Brain microvascular endothelial cell (primary cell): ENCODE measurements around the gene LETM1.

Source experiments
- DNase-seq: peaks from one replicate; pipeline ENCODE4 v3.0.0-alpha.2; 2020
- H3K27ac ChIP-seq: fragments of 250-450 bp; sonication (Bioruptor Pico); 2 replicates; pipeline ENCODE4 v1.5.1; 2020; ENCODE audit warnings: mild to moderate bottlenecking, moderate library complexity
- H3K27me3 ChIP-seq: fragments of 250-450 bp; sonication (Bioruptor Pico); replicated peaks from 2 replicates; pipeline ENCODE4 v1.5.1; 2020; ENCODE audit warnings: mild to moderate bottlenecking
- H3K36me3 ChIP-seq: fragments of 250-450 bp; sonication (Bioruptor Pico); replicated peaks from 2 replicates; pipeline ENCODE4 v1.5.1; 2020; ENCODE audit warnings: mild to moderate bottlenecking
- H3K4me3 ChIP-seq: 2 replicates; pipeline ENCODE4 v1.5.1; 2011; ENCODE audit warnings: low read depth, mild to moderate bottlenecking, control low read depth, low read length, moderate library complexity
- CTCF ChIP-seq: IDR thresholded peaks from 2 replicates; pipeline ENCODE4 v1.5.1; 2011; ENCODE audit warnings: low read depth, mild to moderate bottlenecking, moderate library complexity, low read length, control low read depth, inconsistent platforms; ENCODE audit errors: missing control alignments
- in situ Hi-C: cut with HindIII; loops from 2 replicates; pipeline ENCODE4 v1.10.0; 2017; ENCODE audit warnings: low sequenced_read_pairs, low pct_ligation_motif_present

The LETM1 gene

GRCh38 chr4:1806223-1806564 lies 49.8 kb downstream of the LETM1 start:
- Histone ChIP-seq H3K27ac (no peak overlapping the region), H3K4me3 (no peak overlapping the region)

GRCh38 chr4:1805493-1806222 lies 50.3 kb downstream of the LETM1 start:
- no peak for TF ChIP-seq CTCF
- Histone ChIP-seq H3K4me3 (no peak overlapping the region), H3K36me3 (no peaks in the 10 kb centered on the region), H3K27me3 (no peaks in the 10 kb centered on the region), H3K27ac (no peak overlapping the region)
- in situ Hi-C loops: no loop called here
- no peak for DNase-seq

More at GRCh38 chr4:1806223-1806564, 49.8 kb downstream of the LETM1 start:
- no peak for TF ChIP-seq CTCF
- no peak for DNase-seq
- no peaks in the 10 kb centered on the region for H3K27me3 ChIP-seq
- in situ Hi-C loops: no loop called here
- no peaks in the 10 kb centered on the region for H3K36me3 ChIP-seq

GRCh38 chr4:1804638-1805492 lies 51.1 kb downstream of the LETM1 start:
- Histone ChIP-seq H3K4me3 (no peak overlapping the region), H3K27ac (no peak overlapping the region), H3K36me3 (no peaks in the 10 kb centered on the region), H3K27me3 (no peaks in the 10 kb centered on the region)
- no peak for TF ChIP-seq CTCF
- in situ Hi-C loops: no loop called here
- DNase-seq: no peak

GRCh38 chr4:1803523-1804423 lies 52.2 kb downstream of the LETM1 start:
- DNase-seq: no peak
- in situ Hi-C loops: no loop called here
- TF ChIP-seq CTCF: no peak
- Histone ChIP-seq H3K27ac (no peak overlapping the region), H3K36me3 (no peaks in the 10 kb centered on the region), H3K4me3 (no peak overlapping the region), H3K27me3 (no peaks in the 10 kb centered on the region)

GRCh38 chr4:1802720-1803522 lies 53.0 kb downstream of the LETM1 start:
- no peak for DNase-seq
- no peaks in the 10 kb centered on the region for H3K36me3 ChIP-seq
- H3K27me3 ChIP-seq: no peaks in the 10 kb centered on the region
- no peak overlapping the region for H3K27ac ChIP-seq
- no peak overlapping the region for H3K4me3 ChIP-seq
- in situ Hi-C loops: no loop called here
- TF ChIP-seq CTCF: no peak
